GM19240 (cell line): ENCODE results near the gene BRPF1.

Experiments
- DNase-seq: peaks from one replicate; pipeline ENCODE4 v3.0.0; 2011; ENCODE audit warnings: low spot score; ENCODE audit not compliant: insufficient read length

BRPF1 gene

GRCh38 chr3:9786209-9786739 is 54.7 kb downstream of the BRPF1 start:
- no peak for DNase-seq

DNA sequence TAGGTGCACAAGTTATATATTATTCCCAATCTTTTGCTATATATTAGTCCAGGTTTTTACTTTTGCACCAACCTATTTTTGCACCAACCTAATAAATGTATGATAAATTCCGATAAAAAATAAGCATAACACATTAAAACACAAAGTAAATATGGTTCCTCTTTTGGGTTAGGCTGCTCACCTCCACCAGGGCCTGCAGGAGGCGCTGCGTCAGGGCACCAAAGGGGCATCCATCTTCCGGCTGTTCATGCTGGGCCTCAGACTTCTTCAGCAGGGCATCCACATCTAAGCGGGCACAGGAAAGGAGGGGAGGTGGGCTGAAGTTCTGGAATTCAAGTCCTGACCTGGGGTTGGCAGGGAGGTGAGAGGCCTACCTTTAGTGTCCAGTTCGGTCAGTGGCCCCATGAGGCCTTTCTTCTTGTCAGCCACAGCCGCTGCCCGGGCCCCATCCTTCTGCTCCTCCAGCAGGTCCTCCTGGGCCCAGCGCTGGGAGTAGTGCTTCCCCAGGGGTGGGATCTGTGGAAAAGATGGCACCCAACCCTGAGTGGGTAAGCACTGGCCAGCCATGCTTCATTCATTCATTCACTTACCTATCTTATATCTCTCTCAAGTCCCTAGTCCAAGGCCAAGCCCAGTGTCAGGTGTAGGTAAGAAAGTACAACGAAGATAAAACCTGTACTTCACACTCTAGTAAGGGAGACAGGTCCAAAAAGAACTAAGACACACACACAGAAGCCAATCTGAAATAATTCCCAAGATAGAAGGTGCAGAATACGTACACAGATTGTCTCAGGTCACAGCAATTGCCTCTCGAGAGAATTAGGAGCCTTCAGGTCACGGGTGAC is 55.5 kb downstream of the BRPF1 start:
- DNase-seq: no peak

DNA sequence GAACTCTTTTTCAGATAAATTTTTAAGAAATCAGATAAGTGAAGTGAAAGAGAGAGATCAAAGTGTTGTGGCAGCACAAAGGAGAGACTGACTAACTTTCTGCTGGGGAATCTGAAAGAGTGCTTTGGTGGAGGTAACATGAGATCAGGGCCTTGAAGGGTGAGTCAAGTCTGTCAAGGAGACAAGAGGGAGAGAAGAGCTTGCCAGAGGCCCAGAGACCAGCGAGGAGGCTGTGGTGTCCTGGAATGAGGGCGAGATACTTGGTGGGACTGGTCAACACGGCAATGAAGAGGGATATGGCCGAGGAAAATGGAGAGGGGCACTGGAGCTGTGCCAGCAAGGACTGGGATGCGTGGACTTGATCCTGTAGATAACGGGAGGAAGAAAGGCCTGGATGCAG is 56.2 kb downstream of the BRPF1 start:
- DNase-seq: no peak

DNA sequence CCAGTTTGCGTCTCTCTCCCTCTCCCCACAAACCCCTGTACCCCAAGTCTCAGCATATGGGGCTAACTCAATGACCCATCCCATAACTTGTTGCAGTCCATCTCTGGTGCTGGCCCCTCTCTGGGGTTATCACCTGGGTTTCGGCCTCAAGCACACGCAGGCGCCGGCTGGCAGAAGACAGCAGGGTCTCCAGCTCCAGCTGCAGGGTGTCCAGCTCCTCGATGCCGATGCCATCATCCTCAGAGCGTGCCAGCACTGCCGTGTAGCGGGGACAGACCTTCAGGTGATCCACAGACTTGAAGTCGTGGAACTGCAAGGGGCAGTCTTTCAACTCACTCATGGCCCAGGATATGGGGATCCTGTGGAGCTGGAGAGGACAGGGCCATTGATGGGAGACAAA is 59.6 kb downstream of the BRPF1 start:
- DNase-seq: no peak

DNA sequence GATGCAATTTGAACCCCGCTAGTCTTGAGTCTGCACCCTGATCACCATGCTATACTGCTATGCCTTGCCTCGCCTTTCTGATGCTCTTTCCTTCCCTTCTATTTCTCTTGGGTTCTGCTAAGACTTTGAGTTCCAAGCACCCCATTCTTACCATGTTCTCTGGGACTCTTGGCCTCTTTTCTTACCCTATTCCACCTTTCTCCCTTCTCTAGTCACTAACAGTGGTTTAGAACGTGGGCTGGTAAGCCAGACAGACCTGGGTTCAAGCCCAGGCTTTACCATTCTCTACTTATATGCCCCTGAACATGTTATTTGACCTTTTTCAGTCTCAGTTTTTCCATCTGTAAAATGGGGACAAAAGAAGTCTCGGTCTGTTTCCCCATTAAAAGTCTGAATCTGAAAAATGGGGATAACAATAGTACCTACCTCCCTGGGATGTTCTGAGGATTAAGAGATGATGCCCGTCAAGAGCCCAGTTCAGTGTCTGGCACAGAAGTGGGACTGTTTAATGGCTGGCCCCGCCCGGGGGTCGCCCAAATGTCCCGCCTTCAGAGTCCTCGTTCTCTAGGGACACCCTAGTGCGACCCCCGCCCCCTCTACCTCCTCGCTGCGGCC is 60.4 kb downstream of the BRPF1 start:
- no peak for DNase-seq

DNA sequence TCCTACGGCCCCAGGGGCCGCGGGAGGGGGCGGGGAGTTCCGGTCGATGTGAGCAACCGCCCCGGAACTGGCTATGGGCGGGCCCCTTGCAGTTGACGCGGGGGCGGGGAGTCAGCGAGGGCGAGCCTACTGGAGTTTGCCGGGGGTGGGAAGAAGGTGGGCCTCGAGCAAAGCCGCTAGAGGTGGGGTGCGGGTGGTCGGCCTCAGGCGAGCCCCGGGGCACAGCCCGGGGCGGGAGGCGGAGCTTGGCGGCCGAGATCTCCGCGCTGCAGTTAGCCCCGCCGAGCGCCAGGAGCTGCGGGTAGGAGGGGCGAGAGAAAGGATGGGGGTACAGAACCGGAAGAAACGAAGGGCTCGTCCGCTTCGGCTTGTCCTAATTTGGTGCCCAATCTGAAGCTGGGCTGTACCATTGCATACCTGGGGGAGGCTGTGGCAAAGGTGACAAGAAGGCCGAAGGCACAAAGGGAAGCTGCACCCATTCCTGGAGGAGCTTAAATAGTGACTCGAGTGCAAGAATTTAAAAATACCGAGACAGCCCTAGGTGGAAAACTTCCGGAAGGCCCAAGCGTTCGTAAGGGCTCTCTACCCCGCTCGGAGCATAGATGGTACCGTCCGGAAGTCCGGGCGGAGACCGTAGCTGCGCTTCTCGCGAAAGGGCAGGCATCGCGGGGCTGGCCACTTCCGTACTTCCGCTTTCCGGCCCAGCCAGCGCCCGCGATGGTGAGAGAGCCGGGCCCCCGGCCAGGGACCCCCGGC is 61.0 kb downstream of the BRPF1 start, which contains the start of the genes ARPC4 and TADA3:
Gene ARPC4, plus strand, starts transcription at position 678 of the 756 bp plus-strand sequence. Its CDS starts 40 bp downstream, at position 718.
Gene TADA3, minus strand, starts transcription at position 69 of the 756 bp plus-strand sequence. CDS start 1,007 bp downstream, outside the sequence.
- DNase-seq: peak; percentile 79

GRCh38 chr3:9793161-9793781 is 61.7 kb downstream of the BRPF1 start:
- no peak for DNase-seq

GRCh38 chr3:9794400-9794799 is 62.9 kb downstream of the BRPF1 start:
- no peak for DNase-seq

- no peak for DNase-seq
Measured at GRCh38 chr3:9795207-9795606, 63.7 kb downstream of the BRPF1 start.

DNA sequence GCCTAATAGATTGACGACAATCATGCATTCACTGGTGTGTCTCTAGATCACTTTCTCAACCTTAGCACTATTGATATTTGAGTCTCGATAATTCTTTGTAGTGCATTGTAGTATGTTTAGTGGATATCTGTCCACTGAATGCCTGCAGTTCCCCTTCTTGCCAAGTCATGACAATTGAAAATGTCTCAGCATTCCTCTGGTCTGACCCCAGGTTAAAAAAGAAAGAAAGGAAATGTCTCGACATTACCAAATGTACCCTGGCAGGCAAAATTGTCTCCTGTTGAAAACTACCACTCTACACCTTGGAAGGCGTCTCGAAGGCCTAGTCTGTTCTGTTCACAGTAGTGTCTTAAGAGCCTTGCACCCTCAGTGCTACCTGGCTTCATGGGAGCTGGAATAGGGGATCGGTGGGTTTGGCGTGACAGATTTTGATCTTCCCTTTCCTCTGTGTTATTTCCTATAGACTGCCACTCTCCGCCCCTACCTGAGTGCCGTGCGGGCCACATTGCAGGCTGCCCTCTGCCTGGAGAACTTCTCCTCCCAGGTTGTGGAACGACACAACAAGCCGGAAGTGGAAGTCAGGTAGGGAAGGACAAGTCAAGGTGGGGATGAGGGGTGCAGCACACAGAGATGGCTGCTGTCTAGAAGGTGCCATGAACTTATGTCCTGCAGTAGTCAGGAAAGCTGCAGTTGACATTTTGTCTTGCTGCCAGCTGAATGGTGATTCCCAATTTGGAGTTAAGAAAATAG is 65.8 kb downstream of the BRPF1 start:
- no peak for DNase-seq
